HL-60 (cell line): ENCODE results near the gene EXO5.

ENCODE experiments used
- DNase-seq, 2 experiments: peaks; one replicate each; pipeline ENCODE4 v3.0.0-alpha.2; 2010 to 2020; ENCODE audit warnings: low read depth in 1 of 2, low spot score in 1 of 2
- H3K27ac ChIP-seq: fragments of 250-450 bp; sonication (Bioruptor Pico); replicated peaks from 2 replicates; pipeline ENCODE4 v1.5.1; 2020; ENCODE audit warnings: mild to moderate bottlenecking, moderate library complexity
- H3K27me3 ChIP-seq: fragments of 250-450 bp; sonication (Bioruptor Pico); 2 replicates; pipeline ENCODE4 v1.5.1; 2021; ENCODE audit warnings: mild to moderate bottlenecking, moderate library complexity; ENCODE audit not compliant: insufficient read depth, poor library complexity, severe bottlenecking
- H3K4me3 ChIP-seq: replicated peaks from 2 replicates; pipeline ENCODE4 v1.5.1; 2011; ENCODE audit warnings: mild to moderate bottlenecking, control low read depth, low read length; ENCODE audit not compliant: insufficient read depth
- CTCF ChIP-seq: IDR thresholded peaks from one replicate; pipeline ENCODE4 v1.5.1; 2011; ENCODE audit warnings: low read length, control low read depth, inconsistent platforms; ENCODE audit not compliant: insufficient read depth
- GABPA ChIP-seq: IDR thresholded peaks from 2 replicates; pipeline ENCODE4 v1.6.1; 2012; ENCODE audit warnings: low read depth
- POLR2AphosphoS5 ChIP-seq: IDR thresholded peaks from 2 replicates; pipeline ENCODE4 v1.6.1; 2012; ENCODE audit warnings: low read depth
- REST ChIP-seq: IDR thresholded peaks from 2 replicates; pipeline ENCODE4 v1.6.1; 2012; ENCODE audit warnings: low read depth; ENCODE audit not compliant: insufficient replicate concordance
- SPI1 ChIP-seq: IDR thresholded peaks from 2 replicates; pipeline ENCODE4 v1.6.1; 2012; ENCODE audit warnings: low read depth, mild to moderate bottlenecking, borderline replicate concordance

Gene EXO5

GRCh38 chr1:40531381-40532061 lies 23.0 kb downstream of the EXO5 start, which contains the start of gene ZNF684:
ZNF684 (plus strand) TSS chr1:40531637; CDS start chr1:40533167, 1,530 bp downstream.
- peak within 1 kb of the TSS; percentile 79 for H3K27ac ChIP-seq
- peak; percentile 97 to 98 for DNase-seq
- peak within 1 kb of the TSS; percentile 63 for H3K4me3 ChIP-seq
- no peaks in the 10 kb centered on the region for H3K27me3 ChIP-seq
- TF ChIP-seq REST, result peak; percentile 40
- TF ChIP-seq CTCF, result no peak
- peak; percentile 68 for TF ChIP-seq SPI1
- peak; percentile 92 for TF ChIP-seq GABPA
- TF ChIP-seq POLR2AphosphoS5, result peak; percentile 68; the same call in 1 of the 2 replicates

GRCh38 chr1:40532062-40532389 lies 23.5 kb downstream of the EXO5 start:
- H3K4me3 ChIP-seq, result peak overlapping the region; percentile 63
- TF ChIP-seq SPI1 (no peak), POLR2AphosphoS5 (no peak)
- no peak for DNase-seq
- no peaks in the 10 kb centered on the region for H3K27me3 ChIP-seq
- H3K27ac ChIP-seq, result peak overlapping the region; percentile 79

GRCh38 chr1:40532844-40533424 lies 24.4 kb downstream of the EXO5 start:
- Histone ChIP-seq H3K27ac (no peak overlapping the region), H3K27me3 (no peaks in the 10 kb centered on the region), H3K4me3 (no peak overlapping the region)
- peak; percentile 56 to 69 for DNase-seq
- TF ChIP-seq SPI1 (no peak; the same call in 1 of the 2 replicates), CTCF (peak; percentile 71), REST (no peak), POLR2AphosphoS5 (no peak), GABPA (no peak)

- Histone ChIP-seq H3K27ac (no peak overlapping the region), H3K27me3 (no peaks in the 10 kb centered on the region), H3K4me3 (no peak overlapping the region)
- TF ChIP-seq SPI1 (no peak), GABPA (no peak), REST (no peak), POLR2AphosphoS5 (no peak), CTCF (no peak)
- no peak for DNase-seq
These were observed 26.0 kb downstream of the EXO5 start for GRCh38 chr1:40534589-40534988.
